GM04503 (cell line): ENCODE data around the gene GUCY2D.
"Not testable (repeated sequence)": the region's sequence is repeated elsewhere in the genome, so short reads cannot be mapped to it uniquely, and the experiment has no call there.

ENCODE experiments used
- DNase-seq: peaks from one replicate; pipeline ENCODE4 v3.0.0-alpha.2; 2012; ENCODE audit warnings: low read depth

The GUCY2D gene

DNA sequence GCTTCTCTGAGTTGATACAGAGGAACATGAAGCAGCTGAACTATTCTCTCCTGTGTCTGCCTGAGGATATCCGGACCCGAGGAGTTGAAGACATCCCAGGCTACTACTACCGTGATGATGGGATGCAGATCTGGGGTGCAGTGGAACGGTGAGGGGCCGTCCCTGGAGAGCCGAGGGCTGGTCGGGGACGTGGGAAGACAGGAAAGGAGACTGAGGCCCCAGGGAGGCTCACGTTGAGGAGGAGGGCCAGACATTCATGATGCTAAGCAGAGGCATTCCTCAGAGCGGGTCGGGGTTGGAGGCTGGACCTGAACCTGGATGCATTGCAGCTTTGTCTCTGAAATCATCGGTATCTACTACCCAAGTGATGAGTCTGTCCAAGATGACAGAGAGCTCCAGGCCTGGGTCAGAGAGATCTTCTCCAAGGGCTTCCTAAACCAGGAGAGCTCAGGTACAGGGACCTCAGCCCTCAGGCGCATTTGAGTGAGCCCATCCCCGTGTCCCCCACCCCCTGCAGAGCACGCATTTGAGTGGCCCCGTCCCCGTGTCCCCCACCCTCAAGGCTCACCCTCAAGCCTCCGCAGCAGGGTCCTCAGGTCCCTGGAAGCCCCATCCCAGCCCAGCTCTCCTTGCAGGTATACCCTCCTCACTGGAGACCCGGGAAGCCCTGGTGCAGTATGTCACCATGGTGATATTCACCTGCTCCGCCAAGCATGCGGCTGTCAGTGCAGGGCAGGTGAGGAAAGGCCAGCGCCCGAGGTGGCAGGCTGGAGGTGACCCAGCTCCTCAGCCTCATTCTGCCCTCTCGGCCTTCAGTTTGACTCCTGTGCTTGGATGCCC lies 44.7 kb downstream of the GUCY2D start:
- no peak for DNase-seq

DNA sequence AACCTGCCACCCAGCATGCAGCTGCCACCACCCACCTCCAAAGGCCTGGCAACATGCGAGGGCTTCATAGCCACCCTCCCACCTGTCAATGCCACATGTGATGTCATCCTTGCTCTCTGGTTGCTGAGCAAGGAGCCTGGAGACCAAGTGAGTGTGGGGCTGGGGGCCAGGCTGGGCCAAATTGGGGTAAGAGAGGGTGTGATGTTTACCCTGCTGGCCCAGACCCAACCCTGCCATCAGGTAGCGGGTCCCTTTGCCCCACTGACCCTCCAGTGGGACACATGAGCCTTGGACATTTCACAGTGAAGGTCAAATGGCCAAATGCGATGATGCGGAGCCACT lies 45.3 kb downstream of the GUCY2D start:
- DNase-seq = no peak

DNA sequence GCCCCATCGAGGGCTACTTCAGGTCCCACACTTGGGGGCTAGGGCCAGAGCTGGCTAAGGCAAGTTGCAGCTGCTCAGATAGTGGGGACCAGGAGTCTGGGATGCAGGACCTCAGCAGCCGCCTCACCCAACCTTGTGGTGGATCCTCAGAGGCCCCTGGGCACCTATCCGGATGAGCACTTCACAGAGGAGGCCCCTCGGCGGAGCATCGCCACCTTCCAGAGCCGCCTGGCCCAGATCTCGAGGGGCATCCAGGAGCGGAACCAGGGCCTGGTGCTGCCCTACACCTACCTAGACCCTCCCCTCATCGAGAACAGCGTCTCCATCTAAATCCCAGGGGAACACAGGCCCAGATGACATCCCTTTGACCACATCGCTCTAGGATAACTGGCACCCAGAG lies 45.8 kb downstream of the GUCY2D start:
- no peak for DNase-seq

DNA sequence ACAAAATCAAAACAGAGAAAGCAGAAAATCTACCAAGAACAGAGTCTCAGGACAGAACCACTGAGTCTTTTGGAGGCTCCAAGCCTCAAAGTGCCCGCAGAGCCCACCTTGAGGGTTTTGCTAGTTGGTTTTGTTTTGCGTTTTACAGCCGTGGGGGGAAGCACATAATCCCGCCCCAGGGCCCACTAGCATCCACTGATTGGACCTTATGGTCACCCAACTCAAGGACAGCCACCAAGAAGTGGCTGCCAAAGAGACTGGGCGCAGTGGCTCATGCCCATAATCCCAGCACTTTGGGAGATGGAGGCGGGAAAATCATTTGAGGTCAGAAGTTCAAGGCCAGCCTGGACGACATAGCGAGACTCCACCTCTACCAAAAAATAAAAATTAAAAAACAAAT lies 46.3 kb downstream of the GUCY2D start:
- DNase-seq = no peak

DNA sequence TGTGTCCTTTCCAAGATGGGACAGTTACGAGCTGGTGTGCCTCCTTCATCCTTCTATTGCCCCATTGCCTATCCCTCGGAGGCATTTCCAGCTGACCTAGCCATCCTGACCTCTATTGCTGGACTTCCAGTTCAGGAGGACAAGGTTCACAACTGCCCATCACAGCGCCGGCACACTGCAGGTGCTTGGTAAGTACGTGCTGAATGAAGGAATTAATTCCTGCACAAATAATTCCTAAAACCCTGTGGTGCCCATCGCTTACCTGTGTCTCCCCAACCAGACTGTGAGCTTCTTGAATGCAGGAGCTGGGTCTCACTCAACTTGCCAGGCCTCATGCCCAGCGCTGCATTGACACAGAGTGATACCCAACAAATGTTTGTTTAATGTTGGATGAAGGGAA lies 49.4 kb downstream of the GUCY2D start:
- DNase-seq = no peak

DNA sequence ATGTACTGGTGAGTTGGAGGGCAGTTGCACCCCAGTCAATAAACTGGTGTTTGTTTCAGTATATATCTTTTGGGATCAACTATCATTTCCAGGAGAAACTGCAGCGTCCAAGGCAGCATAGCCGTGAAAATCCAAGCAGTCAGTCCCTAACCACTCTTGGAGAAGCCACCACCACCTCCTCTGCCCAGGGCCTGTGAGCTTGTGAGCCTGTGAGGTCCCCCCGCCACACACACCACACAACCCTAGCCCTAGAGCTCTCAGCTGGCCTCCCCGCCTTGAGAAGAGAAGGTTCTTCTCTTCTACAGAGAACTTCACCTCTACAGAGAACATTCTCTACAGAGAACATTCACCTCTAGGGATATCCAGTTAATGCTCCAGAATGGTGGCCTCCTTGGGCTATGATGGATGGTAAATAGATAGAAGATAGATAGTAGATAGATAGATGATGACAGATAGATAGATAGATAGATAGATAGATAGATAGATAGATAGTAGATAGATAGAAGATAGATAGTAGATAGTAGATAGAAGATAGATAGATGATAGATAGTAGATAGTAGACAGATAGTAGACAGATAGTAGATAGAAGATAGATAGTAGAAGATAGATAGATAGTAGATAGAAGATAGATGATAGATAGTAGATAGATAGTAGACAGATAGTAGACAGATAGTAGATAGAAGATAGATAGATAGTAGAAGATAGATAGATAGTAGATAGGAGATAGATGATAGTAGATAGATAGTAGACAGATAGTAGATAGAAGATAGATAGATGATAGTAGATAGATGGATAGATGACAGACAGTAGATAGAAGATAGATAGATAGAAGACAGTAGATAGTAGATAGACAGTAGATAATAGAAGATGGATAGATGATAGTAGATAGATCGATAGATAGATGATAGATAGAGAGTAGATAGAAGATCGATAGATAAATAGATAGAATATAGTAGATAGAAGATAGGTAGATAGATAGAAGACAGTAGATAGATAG lies 50.1 kb downstream of the GUCY2D start:
- DNase-seq = no peak

DNA sequence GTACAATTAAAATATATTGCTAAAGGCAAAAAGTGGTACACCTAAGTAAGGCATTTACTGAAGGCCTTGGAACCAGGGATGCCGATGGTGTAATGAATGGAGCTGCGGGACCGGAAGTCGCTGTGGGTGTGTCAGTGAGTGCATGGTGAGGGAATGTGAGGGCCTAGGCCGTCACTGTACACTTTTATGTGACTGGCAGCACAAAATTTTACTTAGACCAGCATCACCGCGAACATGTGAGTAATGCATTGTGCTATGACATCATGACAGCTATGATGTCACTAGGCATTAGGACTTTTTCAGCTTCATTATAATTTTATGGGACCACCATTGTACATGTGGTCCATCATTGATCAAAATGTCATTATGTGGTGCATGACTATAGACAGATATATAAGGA lies 51.2 kb downstream of the GUCY2D start:
- no peak for DNase-seq

DNA sequence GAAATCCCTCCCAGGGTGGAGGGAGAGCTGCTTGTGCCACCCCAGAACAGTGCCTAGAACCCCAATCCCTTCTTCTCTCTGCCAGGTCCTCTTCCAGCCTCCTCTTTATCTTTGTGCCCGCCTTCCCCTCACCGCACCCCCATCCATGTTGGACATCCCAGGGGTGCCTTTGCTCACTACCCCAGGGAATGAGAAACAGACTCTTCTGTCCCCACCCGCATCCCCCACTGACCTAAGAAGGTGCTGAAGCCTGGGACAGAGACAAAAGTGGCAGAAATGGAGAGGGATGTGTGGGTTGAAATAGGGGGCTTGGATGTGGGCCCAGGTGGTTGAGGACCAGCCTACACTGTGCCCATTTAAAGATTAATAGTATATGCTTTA lies 53.4 kb downstream of the GUCY2D start:
- DNase-seq = no peak

DNA sequence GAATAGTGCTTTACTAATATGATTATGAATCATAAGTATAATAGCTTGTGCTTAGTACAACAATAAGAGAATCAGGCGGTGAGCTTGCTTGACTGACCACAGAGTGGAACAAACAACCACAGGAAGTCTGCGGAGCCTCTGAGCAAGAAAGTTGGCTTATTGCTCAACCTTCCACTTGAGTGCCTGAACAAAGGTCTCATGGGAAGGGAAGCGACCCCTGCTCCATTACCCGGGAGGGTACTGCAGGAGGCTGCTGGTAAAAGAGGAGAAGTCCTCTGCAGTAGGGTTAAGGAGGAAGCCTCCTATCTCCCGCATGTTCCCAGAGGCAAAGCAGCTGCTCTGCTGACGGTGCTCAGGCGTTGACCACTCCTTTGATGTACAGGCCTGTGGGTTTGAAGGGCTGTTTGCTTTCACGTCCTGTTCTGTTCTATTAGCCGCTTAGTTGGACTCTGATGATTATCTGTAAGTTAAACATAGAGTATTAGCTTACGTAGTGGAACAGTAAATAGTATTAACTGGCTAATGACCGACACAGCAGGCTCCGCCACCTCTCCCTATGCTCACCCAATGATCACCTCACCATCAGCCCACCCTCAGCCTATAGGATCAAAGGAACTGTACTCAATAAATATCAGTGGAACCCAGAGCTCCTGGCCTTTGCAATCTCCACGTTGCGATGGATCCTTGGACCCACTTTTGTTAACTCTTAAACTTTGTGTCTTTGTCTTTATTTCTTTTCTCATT lies 54.0 kb downstream of the GUCY2D start:
- DNase-seq = no peak

DNA sequence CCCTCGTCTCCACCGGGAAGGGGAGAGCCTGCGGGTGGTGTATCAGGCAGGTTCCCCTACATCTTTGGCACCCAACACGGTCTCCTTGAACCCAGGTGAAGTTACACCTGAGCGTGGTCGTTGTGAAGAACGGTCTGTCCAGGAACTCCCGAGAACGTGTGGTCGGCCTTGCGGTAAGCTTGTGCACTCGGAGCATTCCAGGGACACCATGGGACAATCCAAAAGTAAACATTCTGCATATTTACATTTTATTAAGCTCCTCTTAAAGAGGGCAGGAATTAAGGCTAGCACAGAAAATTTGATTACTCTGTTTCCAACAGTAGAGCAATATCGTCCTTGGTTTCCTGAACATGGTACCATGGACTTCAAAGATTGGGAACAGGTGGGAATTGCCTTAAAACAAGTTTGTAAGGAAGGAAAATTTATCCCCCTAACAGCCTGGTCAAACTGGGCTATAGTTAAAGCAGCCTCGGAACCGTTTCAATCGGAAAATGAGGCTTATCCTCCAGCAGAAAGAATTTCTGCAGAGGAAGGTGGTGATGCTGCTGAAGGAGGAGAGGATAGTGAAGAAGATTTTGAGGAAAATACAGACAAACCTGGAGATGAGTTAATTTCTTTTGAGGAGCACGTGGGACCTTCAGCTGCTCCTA lies 54.7 kb downstream of the GUCY2D start:
- no peak for DNase-seq

DNA sequence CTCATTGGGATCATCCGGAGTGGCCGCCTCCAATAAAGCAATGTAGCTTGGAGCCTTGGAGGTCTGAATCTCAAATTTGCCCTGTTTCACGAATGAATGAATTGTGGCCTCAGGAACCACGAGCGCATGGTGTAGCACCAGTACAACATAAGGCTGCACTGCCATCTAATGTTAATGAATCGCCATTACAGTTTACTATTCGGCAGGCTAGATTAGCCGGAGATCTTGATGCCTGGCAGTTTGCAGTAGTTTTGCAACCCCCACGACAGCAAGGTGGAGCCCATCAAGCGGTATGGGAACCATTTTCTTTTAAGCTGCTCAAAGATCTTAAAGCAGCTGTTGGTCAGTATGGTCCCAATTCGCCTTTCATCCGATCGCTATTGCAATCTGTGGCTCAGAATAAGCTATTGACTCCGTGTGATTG lies 55.3 kb downstream of the GUCY2D start:
- no peak for DNase-seq

DNA sequence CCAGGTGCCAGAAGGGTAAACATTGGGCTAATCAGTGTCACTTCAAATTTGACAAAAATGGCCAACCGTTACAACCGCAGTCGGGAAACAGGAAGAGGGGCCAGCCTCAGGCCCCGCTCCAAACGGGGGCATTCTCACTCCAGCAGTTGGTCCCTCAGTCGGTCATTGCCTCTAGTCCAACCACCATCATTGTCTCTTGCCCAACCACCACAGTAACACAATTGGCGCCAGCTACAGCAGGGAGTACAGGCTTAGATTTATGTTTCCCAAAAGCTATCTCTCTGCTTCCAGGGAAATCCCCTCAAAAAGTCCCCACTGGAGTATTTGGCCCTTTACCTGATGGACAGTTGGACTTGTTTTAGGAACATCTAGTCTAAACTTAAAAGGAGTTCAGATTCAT lies 56.7 kb downstream of the GUCY2D start:
- no peak for DNase-seq

DNA sequence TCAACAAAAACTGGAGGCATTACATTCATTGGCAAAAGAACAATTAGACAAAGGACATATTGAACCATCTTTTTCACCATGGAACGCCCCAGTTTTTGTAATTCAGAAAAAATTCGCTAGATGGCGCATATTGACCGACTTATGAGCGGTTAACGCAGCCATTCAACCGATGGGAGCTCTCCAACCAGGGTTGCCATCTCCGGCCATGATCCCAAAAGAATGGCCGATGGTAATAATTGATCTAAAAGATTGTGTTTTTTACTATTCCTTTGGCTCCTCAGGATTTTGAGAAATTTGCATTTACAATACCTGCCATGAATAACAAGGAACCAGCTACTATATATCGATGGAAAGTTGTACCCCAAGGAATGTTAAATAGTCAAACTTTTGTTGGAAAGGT lies 57.9 kb downstream of the GUCY2D start:
- DNase-seq = no peak

DNA sequence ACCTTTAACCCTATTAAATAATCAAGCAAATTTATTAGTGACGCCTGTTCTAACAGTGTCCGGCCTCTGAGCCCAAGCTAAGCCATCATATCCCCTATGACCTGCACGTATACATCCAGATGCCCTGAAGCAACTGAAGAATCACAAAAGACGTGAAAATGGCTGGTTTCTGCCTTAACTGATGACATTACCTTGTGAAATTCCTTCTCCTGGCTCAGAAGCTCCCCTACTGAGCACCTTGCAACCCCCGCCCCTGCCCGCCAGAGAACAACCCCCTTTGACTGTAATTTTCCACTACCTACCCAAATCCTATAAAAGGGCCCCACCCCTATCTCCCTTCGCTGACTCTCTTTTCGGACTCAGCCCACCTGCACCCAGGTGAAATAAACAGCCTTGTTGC lies 59.4 kb downstream of the GUCY2D start:
- not testable (repeated sequence) for DNase-seq

DNA sequence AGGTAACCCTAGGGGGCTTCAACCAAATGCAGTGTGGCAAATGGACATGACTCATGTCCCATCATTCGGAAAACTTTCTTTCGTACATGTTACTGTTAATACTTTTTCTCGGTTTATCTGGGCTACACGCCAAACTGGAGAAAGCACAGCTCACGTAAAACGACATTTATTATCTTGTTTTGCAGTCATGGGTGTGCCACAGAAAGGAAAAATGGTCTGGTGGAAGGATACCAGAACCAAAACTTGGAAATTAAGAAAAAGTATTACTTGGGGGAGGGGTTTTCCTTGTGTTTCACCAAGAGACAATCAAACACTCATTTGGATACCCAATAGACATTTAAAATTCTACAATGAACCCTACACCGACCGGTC lies 60.0 kb downstream of the GUCY2D start:
- DNase-seq = no peak

DNA sequence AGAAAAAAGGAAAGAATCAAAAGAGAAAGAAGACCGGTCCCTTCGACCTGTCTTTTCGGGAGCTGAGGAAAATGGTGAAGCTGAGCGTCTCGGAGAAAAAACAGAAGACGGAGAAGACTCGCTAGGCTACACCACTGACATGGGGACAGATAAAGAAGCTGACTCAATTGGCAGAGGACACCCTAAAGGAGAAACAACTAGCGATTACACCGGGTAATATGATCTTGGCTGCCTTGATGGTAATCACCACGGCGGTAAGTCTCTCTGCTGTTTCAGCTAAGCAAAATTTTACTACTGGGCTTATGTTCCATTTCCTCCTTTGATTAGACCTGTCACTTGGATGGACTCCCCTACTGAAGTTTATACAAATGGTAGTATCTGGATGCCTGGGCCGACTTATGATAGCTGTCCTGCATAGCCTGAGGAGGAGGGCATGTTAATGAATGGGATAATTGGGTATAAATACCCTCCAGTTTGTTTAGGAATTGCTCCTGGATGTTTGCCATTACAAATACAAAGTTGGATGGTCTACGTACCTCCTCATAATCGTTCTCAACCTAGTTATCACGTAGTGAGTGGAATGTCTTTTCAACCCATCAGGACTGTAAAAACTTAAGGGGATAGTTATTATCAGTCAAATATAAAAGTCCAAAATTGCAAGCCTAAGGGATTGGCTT lies 60.5 kb downstream of the GUCY2D start:
- DNase-seq = no peak

DNA sequence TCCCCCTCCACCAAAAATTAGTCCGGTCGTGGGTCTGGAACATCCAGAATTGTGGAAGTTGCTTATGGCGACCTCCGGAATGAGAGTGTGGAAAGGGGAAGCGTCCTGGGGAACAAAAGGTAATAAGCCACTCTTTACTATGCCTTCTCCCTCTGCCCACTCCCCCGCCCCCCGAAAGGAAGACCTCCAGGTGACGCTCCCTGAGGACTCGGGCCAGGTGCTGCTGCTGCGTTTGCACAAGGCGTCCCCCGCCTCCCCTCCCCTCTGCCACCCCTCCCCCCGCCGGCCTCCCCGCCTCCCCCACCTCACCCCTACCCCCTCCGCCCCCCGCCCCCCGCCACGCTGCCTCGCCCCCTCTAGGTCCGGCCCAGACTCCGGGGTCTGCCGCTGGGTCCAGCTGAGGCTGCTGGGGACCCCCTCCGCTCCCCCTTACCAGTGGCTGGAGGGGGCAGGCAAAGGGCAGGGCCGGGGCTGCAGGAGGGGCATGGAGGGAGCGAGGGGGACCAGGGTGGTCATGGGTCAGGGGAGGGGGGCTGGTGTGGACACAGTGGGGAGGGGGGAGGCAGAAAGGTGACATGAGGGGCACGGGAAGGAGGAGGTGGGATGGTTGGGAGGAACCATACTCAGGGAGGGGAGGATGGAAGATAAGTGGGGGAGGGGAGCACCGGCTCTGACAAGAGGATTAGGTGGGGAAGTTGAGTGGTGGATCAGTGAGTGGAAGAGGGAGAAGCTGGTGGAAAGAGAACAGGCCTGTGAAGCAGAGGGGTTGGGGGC lies 61.5 kb downstream of the GUCY2D start:
- no peak for DNase-seq

DNA sequence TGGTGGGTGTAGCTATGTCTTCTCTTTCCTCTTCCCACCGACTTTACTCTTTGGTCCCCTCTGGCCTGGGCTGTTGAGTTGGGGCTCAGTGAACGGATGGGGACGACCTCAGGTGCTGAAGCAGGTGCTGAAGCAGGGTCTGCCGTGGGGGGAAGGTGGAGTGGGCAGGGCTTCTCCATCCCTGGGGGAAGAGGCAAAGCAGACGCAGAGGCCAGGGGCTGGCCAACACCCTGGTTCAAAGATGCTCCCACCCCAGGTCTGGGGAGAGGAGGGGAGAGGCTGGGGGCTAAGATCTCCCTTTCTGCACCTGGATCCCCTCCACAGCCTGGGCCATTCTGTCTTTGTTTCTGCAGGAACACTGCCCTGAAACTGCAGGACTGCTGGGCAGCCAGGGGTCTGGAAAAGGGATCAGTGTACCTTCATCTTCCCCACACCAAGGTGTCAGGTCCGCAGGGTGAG lies 62.2 kb downstream of the GUCY2D start:
- DNase-seq = no peak

DNA sequence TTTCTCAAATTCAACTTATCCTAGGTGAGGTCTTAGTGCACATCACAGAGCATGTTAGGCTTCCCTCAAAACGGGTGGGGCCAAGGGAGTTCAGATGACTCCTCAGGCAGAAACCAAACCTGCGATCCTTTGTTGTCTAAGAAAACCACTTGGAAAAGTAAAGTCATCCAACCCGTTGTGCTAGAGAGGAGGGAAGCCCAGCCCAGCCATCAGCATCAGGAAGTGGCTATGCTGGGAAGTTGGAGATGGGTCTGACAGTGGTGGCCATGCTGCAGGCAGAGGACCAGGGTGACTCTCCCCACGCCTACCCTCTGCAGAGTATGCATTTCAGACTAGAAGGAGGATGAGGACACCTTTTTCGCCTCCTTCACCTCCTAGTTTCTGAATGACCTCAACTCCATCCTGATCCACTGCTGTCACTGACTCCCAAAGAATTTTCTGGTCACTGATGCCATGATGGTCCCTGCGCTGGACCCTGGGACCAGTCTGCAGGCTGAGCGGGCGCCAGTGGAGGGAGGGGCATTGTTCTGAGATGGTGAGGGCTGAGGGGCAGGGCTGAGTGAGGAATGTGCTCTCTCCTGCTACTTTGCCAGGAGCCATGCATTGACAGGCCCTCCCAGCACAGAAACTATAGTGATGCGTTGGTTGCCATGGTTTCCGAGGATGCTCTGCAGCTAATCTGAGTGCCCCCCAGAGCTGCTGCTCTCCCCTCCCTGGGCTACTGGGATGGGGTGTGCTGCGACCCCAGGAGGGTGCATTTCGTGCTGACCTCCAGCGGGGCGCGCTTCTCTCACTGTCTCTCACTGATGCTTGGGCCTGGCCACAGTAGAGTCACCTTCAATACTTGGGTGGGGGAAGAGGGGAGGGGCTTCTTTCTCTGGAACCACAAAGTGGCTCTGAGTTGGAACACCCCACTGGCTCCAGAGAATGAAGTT lies 64.7 kb downstream of the GUCY2D start:
- DNase-seq = no peak
